ENCODE measurements around the gene USP46. TPM values are rescaled to one million over a fixed set of nuclear protein-coding genes. Genes with fewer than 3 reads are reported as not detected.
A peak's percentile ranks its signal among the peaks of the same experiment; 100 is the strongest.

USP46 gene
- total and polyA plus RNA-seq, 7 experiments from 2014 or later, result 0.89 to 11.7 (median 3.2) TPM

- intact Hi-C loops (cut with micrococcal nuclease), result loop anchor here (1.0 to 10.0 kb wide), 8 partner anchors 53 to 817 kb away; partner anchors contain the start of genes DCUN1D4 (in 2 of the 2) and RASL11B (in 1 of the 2)
- Mint-ChIP-seq H3K4me1 (peaks cover 12 to 23% (median 17%) of the 10 kb centered on the region in 7 donors), H3K27me3 (peaks cover 0 to 27% (median 16%) of the 10 kb centered on the region in 5 donors), H3K36me3 (peaks cover 0 to 23% (median 0%) of the 10 kb centered on the region in 5 donors), H3K9me3 (peaks cover 0 to 8% (median 2%) of the 10 kb centered on the region in 11 donors), H3K4me3 (peak overlapping the region; percentile 83 to 92 (median 87)), H3K27ac (peak overlapping the region in 4 of 9 donors; percentile 6 to 77 (median 32))
- Histone ChIP-seq H3K4me1 (ENCODE audit: control insufficient read depth in 2 of 2, insufficient read depth in 2 of 2, low read length in 2 of 2) (peaks cover 5% of the 10 kb centered on the region in 2 donors), H3K27me3 (ENCODE audit: control insufficient read depth in 2 of 2, insufficient read depth in 2 of 2, low read length in 2 of 2) (no peaks in the 10 kb centered on the region), H3K4me3 (ENCODE audit: low read length) (peak overlapping the region; percentile 52), H3K9me3 (ENCODE audit: control insufficient read depth in 2 of 3, low read length in 3 of 3) (no peaks in the 10 kb centered on the region), H3K27ac (ENCODE audit: low read depth, low read length) (peak overlapping the region; percentile 37), H3K36me3 (ENCODE audit: control insufficient read depth in 2 of 3, insufficient read depth in 3 of 3, low read length in 3 of 3) (no peaks in the 10 kb centered on the region)
- ChIA-PET CTCF (no interaction called here), POLR2A (interaction anchor here (0.6 kb wide), 1 partner anchor 63 kb away, joined by 3 read pairs; no protein-coding TSS in a partner anchor)
- DNase-seq (peak in 4 of 9 donors; percentile 5 to 11 (median 8)), ATAC-seq (peak; percentile 31)
Measured at GRCh38 chr4:52659722-52660261, 691 bp upstream of the USP46 start.

DNA sequence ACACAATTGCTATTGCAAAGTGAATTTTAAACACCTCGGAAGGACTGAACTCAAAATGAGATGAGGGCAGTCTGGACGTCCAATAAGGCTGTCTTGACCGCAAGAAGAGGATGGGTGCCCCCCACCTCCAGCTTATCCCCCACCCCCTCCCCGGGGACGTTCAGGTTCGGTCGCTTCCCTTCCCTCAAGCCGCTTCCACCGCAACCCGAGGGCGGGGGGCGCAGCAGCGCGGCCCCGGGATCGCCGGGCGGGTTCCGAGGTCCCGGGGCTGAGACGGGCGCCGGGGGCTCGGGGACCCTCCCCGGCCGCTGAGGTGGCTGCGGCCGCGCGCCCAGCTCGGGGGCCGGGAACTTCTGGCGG, 480 bp downstream of the USP46 start:
- H3K4me3 Mint-ChIP-seq, result peak overlapping the region; percentile 61 to 87 (median 82)
- Histone ChIP-seq H3K36me3 (ENCODE audit: control insufficient read depth in 2 of 3, insufficient read depth in 3 of 3, low read length in 3 of 3) (no peaks in the 10 kb centered on the region), H3K27ac (ENCODE audit: low read depth, low read length) (no peak overlapping the region), H3K27me3 (ENCODE audit: control insufficient read depth in 2 of 2, insufficient read depth in 2 of 2, low read length in 2 of 2) (no peaks in the 10 kb centered on the region), H3K4me3 (ENCODE audit: low read length) (peak overlapping the region; percentile 42), H3K9me3 (ENCODE audit: control insufficient read depth in 2 of 3, low read length in 3 of 3) (no peaks in the 10 kb centered on the region), H3K4me1 (ENCODE audit: control insufficient read depth in 2 of 2, insufficient read depth in 2 of 2, low read length in 2 of 2) (peaks cover 5% of the 10 kb centered on the region in 2 donors)
- H3K9me3 Mint-ChIP-seq, result peaks cover 0 to 10% (median 4%) of the 10 kb centered on the region in 11 donors
- H3K27me3 Mint-ChIP-seq, result peaks cover 0 to 23% (median 16%) of the 10 kb centered on the region in 5 donors
- H3K4me1 Mint-ChIP-seq, result peaks cover 12 to 23% (median 17%) of the 10 kb centered on the region in 7 donors
- H3K36me3 Mint-ChIP-seq, result peaks cover 0 to 25% (median 3%) of the 10 kb centered on the region in 5 donors
- POLR2A ChIA-PET, result interaction anchor here (1.1 to 1.4 kb wide), 2 partner anchors 54 to 64 kb away, joined by 3 to 4 read pairs; no protein-coding TSS in a partner anchor
- DNase-seq, result no peak
- intact Hi-C loops (cut with micrococcal nuclease), result loop anchor here (1.0 to 10.0 kb wide), 7 partner anchors 54 to 816 kb away; partner anchors contain the start of genes DCUN1D4 (in 2 of the 2) and RASL11B (in 1 of the 2)
- CTCF ChIA-PET, result no interaction called here
- peak; percentile 14 for ATAC-seq
- H3K27ac Mint-ChIP-seq, result peak overlapping the region in 2 of 9 donors; percentile 59 to 63

DNA sequence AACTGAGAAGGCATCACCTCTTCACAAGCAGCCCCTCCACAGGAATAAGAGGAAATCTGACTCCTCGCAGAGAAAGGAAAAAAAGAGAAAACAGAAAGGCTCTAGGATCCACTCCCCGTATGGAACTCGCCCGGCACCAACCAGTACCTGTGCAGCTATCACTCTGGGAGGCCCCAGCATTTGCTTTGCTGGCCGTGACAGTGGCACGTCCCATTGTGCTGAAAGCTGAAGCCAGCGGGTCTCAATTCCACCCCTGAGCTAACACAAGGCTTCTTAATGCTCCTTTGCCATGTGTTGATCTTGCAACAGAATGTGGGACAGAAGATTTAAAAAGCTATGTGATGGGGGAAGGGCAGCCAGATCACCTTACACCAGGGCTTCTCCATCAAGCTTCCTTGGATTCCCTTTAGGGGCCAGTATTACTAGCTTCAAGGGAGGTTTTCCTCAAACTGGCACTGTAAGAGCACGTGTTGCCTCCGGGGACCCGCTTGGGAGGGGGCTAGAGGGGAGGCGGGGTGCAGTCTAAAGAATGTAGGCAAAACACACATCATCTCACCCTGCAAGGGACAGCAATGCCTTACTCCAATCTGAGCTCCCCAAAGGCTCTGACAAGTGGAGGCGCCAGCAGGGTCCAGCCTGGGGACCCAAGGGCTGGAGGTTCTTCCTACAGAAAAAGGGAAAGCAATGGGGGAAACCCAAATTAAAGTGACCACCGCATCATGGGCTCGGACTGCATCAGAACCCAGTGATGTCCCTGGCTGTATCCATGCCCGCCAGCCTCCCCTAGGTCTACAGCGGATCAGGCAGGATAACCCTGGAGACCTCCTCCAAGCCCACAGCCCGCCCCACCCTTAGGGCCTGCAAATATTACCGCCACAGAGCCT, 1.2 kb downstream of the USP46 start:
- ChIA-PET CTCF (no interaction called here), POLR2A (interaction anchor here (1.1 to 1.4 kb wide), 2 partner anchors 55 to 65 kb away, joined by 3 to 4 read pairs; no protein-coding TSS in a partner anchor)
- Mint-ChIP-seq H3K36me3 (peaks cover 0 to 29% (median 4%) of the 10 kb centered on the region in 5 donors), H3K4me1 (peaks cover 12 to 23% (median 17%) of the 10 kb centered on the region in 7 donors), H3K27me3 (peaks cover 0 to 23% (median 16%) of the 10 kb centered on the region in 5 donors), H3K9me3 (peaks cover 0 to 13% (median 4%) of the 10 kb centered on the region in 11 donors), H3K4me3 (peak overlapping the region; percentile 61 to 87 (median 73)), H3K27ac (peak overlapping the region in 3 of 9 donors; percentile 57 to 63 (median 59))
- Histone ChIP-seq H3K27me3 (ENCODE audit: control insufficient read depth in 2 of 2, insufficient read depth in 2 of 2, low read length in 2 of 2) (no peaks in the 10 kb centered on the region), H3K4me1 (ENCODE audit: control insufficient read depth in 2 of 2, insufficient read depth in 2 of 2, low read length in 2 of 2) (peaks cover 5% of the 10 kb centered on the region in 2 donors), H3K4me3 (ENCODE audit: low read length) (peak overlapping the region; percentile 26), H3K36me3 (ENCODE audit: control insufficient read depth in 2 of 3, insufficient read depth in 3 of 3, low read length in 3 of 3) (no peaks in the 10 kb centered on the region), H3K27ac (ENCODE audit: low read depth, low read length) (no peak overlapping the region), H3K9me3 (ENCODE audit: control insufficient read depth in 2 of 3, low read length in 3 of 3) (no peaks in the 10 kb centered on the region)
- DNase-seq, result no peak
- intact Hi-C loops (cut with micrococcal nuclease), result loop anchor here (1.0 to 10.0 kb wide), 7 partner anchors 54 to 816 kb away; partner anchors contain the start of genes DCUN1D4 (in 2 of the 2) and RASL11B (in 1 of the 2)
- ATAC-seq, result no peak

DNA sequence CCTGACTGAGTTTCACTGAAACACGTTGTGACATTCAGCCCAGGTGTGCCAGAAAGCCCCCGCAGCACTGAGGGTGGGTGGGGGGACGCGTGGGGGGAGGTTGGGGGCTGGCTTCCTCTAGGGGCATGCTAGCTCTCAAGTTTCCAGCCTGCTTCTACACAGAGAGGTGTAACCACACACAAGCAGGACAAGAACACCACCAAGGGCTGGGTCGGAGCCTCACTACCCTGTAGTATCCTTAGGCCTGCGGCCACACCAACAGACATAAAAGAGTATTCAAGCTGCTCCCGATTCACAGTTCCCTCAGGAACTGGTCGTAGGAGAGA, 1.8 kb downstream of the USP46 start:
- Mint-ChIP-seq H3K4me3 (peak overlapping the region; percentile 20 to 87 (median 69)), H3K9me3 (peaks cover 0 to 13% (median 3%) of the 10 kb centered on the region in 11 donors), H3K27ac (peak overlapping the region in 2 of 9 donors; percentile 57 to 59), H3K4me1 (peaks cover 12 to 23% (median 19%) of the 10 kb centered on the region in 7 donors), H3K36me3 (peaks cover 0 to 29% (median 0%) of the 10 kb centered on the region in 5 donors), H3K27me3 (peaks cover 0 to 23% (median 12%) of the 10 kb centered on the region in 5 donors)
- peaks cover 5 to 8% of the 10 kb centered on the region in 2 donors for H3K4me1 ChIP-seq (ENCODE audit: control insufficient read depth in 2 of 2, insufficient read depth in 2 of 2, low read length in 2 of 2)
- no peak overlapping the region for H3K27ac ChIP-seq (ENCODE audit: low read depth, low read length)
- no peaks in the 10 kb centered on the region for H3K9me3 ChIP-seq (ENCODE audit: control insufficient read depth in 2 of 3, low read length in 3 of 3)
- ChIA-PET POLR2A (interaction anchor here (1.4 kb wide), 1 partner anchor 65 kb away, joined by 4 read pairs; no protein-coding TSS in a partner anchor), CTCF (no interaction called here)
- H3K27me3 ChIP-seq (ENCODE audit: control insufficient read depth in 2 of 2, insufficient read depth in 2 of 2, low read length in 2 of 2), result no peaks in the 10 kb centered on the region
- H3K36me3 ChIP-seq (ENCODE audit: control insufficient read depth in 2 of 3, insufficient read depth in 3 of 3, low read length in 3 of 3), result no peaks in the 10 kb centered on the region
- intact Hi-C loops (cut with micrococcal nuclease), result loop anchor here (5.0 to 10.0 kb wide), 5 partner anchors 70 to 815 kb away; partner anchors contain the start of genes DCUN1D4 (in 2 of the 2) and RASL11B (in 1 of the 2)
- ATAC-seq (no peak), DNase-seq (no peak)
- no peak overlapping the region for H3K4me3 ChIP-seq (ENCODE audit: low read length)

GRCh38 chr4:52655506-52655905, 3.6 kb downstream of the USP46 start:
- Histone ChIP-seq H3K4me3 (ENCODE audit: low read length) (no peak overlapping the region), H3K4me1 (ENCODE audit: control insufficient read depth in 2 of 2, insufficient read depth in 2 of 2, low read length in 2 of 2) (peaks cover 4 to 20% of the 10 kb centered on the region in 2 donors), H3K36me3 (ENCODE audit: control insufficient read depth in 2 of 3, insufficient read depth in 3 of 3, low read length in 3 of 3) (no peaks in the 10 kb centered on the region), H3K27ac (ENCODE audit: low read depth, low read length) (no peak overlapping the region), H3K9me3 (ENCODE audit: control insufficient read depth in 2 of 3, low read length in 3 of 3) (no peaks in the 10 kb centered on the region), H3K27me3 (ENCODE audit: control insufficient read depth in 2 of 2, insufficient read depth in 2 of 2, low read length in 2 of 2) (no peaks in the 10 kb centered on the region)
- intact Hi-C loops (cut with micrococcal nuclease), result loop anchor here (5.0 to 10.0 kb wide), 5 partner anchors 68 to 813 kb away; partner anchors contain the start of genes DCUN1D4 (in 2 of the 2) and RASL11B (in 1 of the 2)
- DNase-seq (no peak), ATAC-seq (no peak)
- Mint-ChIP-seq H3K27ac (peak overlapping the region in 1 of 9 donors; percentile 41), H3K9me3 (peaks cover 0 to 20% (median 0%) of the 10 kb centered on the region in 11 donors), H3K4me3 (no peak overlapping the region), H3K27me3 (peaks cover 0 to 13% (median under 1%) of the 10 kb centered on the region in 5 donors), H3K4me1 (peaks cover 10 to 32% (median 27%) of the 10 kb centered on the region in 7 donors), H3K36me3 (peaks cover 0 to 21% (median 5%) of the 10 kb centered on the region in 5 donors)
- CTCF ChIA-PET, result interaction anchor here (0.6 kb wide), 1 partner anchor 44 kb away, joined by 3 read pairs; no protein-coding TSS in a partner anchor
- POLR2A ChIA-PET, result no interaction called here

Measured in naive thymus-derived CD4-positive, alpha-beta T cell (primary cell).